Smooth muscle cell (in vitro differentiated cells): Measurements from ENCODE around the gene UBIAD1. TPM values are rescaled to one million over a fixed set of nuclear protein-coding genes. Genes with fewer than 3 reads are reported as not detected.

ENCODE experiments used
- DNase-seq: peaks from one replicate; lab custom pipeline; 2025; ENCODE audit not compliant: unreplicated experiment; lab: John Stamatoyannopoulos, UW
- H2AFZ ChIP-seq: fragments of 200-600 bp; sonication (generic); 2 replicates; pipeline ENCODE4 v1.6.0; 2016; ENCODE audit warnings: antibody characterized with exemption, low read depth, mild to moderate bottlenecking
- H3F3A ChIP-seq: fragments of 200-600 bp; sonication (generic); 2 replicates; pipeline ENCODE4 v1.6.0; 2017; ENCODE audit warnings: antibody characterized with exemption, low read depth
- H3K27ac ChIP-seq: fragments of 200-600 bp; sonication (generic); 2 replicates; pipeline ENCODE4 v1.5.1; 2016; ENCODE audit warnings: low read depth, mild to moderate bottlenecking
- H3K27me3 ChIP-seq: fragments of 200-600 bp; sonication (generic); 2 replicates; pipeline ENCODE4 v1.6.1; 2016; ENCODE audit warnings: low read depth, mild to moderate bottlenecking
- H3K36me3 ChIP-seq: fragments of 200-600 bp; sonication (generic); 2 replicates; pipeline ENCODE4 v1.5.1; 2016; ENCODE audit warnings: low read depth
- H3K4me1 ChIP-seq: fragments of 200-600 bp; sonication (generic); 2 replicates; pipeline ENCODE4 v1.5.1; 2016; ENCODE audit warnings: low read depth
- H3K4me2 ChIP-seq: fragments of 200-600 bp; sonication (generic); 2 replicates; pipeline ENCODE4 v1.6.0; 2016; ENCODE audit warnings: mild to moderate bottlenecking
- H3K4me3 ChIP-seq: fragments of 200-600 bp; sonication (generic); 2 replicates; pipeline ENCODE4 v1.5.1; 2016; ENCODE audit warnings: mild to moderate bottlenecking
- H3K79me2 ChIP-seq: fragments of 200-600 bp; sonication (generic); 2 replicates; pipeline ENCODE4 v1.6.0; 2016; ENCODE audit warnings: low read depth, mild to moderate bottlenecking
- H3K9ac ChIP-seq: fragments of 200-600 bp; sonication (generic); 2 replicates; pipeline ENCODE4 v1.6.0; 2016; ENCODE audit warnings: low read depth
- H3K9me3 ChIP-seq: fragments of 200-600 bp; sonication (generic); replicated peaks from 2 replicates; pipeline ENCODE4 v1.5.1; 2016; ENCODE audit warnings: low read depth
- H4K20me1 ChIP-seq: fragments of 200-600 bp; sonication (generic); 2 replicates; pipeline ENCODE4 v1.6.0; 2016; ENCODE audit warnings: low read depth
- WGBS: methylation state at CpG from one replicate; pipeline ENCODE4 v1.1.7; 2016; ENCODE audit warnings: low lambda C conversion rate; 5-methylcytosine and 5-hydroxymethylcytosine counted together
- polyA plus RNA-seq: library from polyadenylated mRNA; unstranded; fragments of >200 nt; fragmentation: Nextera tagmentation; extraction: Ambion mirVana; gene quantifications from 2 replicates; pipeline ENCODE4 v1.2.1, GENCODE V29; 2016
- total RNA-seq: library from RNA; depleted of rRNA; stranded (reverse); fragments of >200 nt; gene quantifications from 2 replicates; pipeline ENCODE4 v1.2.3, GENCODE V29; 2014
- TF ChIP-seq, protein P1 (sequence below): fragments of 200-600 bp; sonication (generic); IDR thresholded peaks from 2 replicates; pipeline ENCODE4 v1.5.1; 2017; ENCODE audit warnings: borderline replicate concordance, mild to moderate bottlenecking, antibody characterized with exemption; ENCODE audit not compliant: insufficient read depth, poor library complexity, severe bottlenecking

The UBIAD1 gene
- total and polyA plus RNA-seq, 2 experiments from 2014 or later = 5.8 to 7.9 TPM

DNA sequence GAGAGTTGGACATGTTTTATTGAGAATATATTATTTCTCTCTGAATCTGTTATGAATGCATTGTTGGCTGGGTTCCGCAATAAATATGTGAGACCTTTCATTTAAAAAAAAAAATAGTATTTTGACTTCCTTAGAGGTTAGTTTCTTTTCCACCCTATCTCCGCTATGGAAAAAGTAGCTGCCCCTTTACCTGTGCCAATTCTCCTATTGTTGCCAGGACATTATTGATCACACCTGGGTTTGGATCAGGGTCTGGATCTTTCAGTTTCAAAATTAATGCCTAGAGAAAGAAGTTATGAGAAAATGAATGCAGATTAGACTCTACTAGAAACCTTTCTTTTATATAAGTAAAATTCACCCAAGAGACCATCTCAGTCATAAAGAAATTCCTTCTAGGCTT, 39.8 kb upstream of the UBIAD1 start:
- no peak for DNase-seq
- Histone ChIP-seq H3K27me3 (no peaks in the 10 kb centered on the region), H3K4me1 (no peaks in the 10 kb centered on the region), H3K79me2 (no peaks in the 10 kb centered on the region), H3K36me3 (peaks cover 18% of the 10 kb centered on the region), H2AFZ (no peak overlapping the region), H3K4me2 (no peak overlapping the region), H3K4me3 (no peak overlapping the region), H3F3A (no peaks in the 10 kb centered on the region), H3K9ac (no peak overlapping the region), H3K27ac (no peak overlapping the region), H4K20me1 (no peaks in the 10 kb centered on the region), H3K9me3 (no peaks in the 10 kb centered on the region)
- WGBS = 97% methylated on average over 2 of the region's 2 CpGs
- TF ChIP-seq, protein P1, sequence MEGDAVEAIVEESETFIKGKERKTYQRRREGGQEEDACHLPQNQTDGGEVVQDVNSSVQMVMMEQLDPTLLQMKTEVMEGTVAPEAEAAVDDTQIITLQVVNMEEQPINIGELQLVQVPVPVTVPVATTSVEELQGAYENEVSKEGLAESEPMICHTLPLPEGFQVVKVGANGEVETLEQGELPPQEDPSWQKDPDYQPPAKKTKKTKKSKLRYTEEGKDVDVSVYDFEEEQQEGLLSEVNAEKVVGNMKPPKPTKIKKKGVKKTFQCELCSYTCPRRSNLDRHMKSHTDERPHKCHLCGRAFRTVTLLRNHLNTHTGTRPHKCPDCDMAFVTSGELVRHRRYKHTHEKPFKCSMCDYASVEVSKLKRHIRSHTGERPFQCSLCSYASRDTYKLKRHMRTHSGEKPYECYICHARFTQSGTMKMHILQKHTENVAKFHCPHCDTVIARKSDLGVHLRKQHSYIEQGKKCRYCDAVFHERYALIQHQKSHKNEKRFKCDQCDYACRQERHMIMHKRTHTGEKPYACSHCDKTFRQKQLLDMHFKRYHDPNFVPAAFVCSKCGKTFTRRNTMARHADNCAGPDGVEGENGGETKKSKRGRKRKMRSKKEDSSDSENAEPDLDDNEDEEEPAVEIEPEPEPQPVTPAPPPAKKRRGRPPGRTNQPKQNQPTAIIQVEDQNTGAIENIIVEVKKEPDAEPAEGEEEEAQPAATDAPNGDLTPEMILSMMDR = no peak

DNA sequence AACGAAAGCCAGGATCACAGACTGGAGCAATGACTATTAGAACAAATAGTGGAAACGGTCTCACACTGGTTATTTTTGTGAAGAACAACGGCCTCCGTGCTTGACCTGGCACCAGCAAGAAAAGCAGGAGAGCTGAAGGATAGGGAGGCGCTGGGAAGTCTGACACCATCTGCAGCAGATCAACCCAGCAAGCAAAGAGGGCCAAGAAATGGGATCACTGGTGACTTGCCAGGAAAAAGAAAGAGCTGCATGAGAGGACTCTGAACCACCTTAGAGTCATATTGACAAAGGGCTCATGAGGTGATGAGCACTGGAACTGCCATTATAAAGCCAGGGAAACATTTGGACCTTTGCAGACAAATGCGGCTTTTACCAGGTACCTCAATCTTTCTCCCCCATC, 35.6 kb upstream of the UBIAD1 start:
- no peaks in the 10 kb centered on the region for H3K9me3 ChIP-seq
- H3K27ac ChIP-seq = no peak overlapping the region
- H3K27me3 ChIP-seq = no peaks in the 10 kb centered on the region
- no peaks in the 10 kb centered on the region for H3F3A ChIP-seq
- H3K9ac ChIP-seq = no peak overlapping the region
- H3K4me2 ChIP-seq = no peak overlapping the region
- TF ChIP-seq, protein P1 = no peak
- H3K79me2 ChIP-seq = no peaks in the 10 kb centered on the region
- DNase-seq = no peak
- peaks cover 18% of the 10 kb centered on the region for H3K36me3 ChIP-seq
- H3K4me3 ChIP-seq = no peak overlapping the region
- WGBS = 98% methylated on average over 6 of the region's 6 CpGs
- H3K4me1 ChIP-seq = no peaks in the 10 kb centered on the region
- peaks cover 3% of the 10 kb centered on the region for H4K20me1 ChIP-seq
- H2AFZ ChIP-seq = no peak overlapping the region

DNA sequence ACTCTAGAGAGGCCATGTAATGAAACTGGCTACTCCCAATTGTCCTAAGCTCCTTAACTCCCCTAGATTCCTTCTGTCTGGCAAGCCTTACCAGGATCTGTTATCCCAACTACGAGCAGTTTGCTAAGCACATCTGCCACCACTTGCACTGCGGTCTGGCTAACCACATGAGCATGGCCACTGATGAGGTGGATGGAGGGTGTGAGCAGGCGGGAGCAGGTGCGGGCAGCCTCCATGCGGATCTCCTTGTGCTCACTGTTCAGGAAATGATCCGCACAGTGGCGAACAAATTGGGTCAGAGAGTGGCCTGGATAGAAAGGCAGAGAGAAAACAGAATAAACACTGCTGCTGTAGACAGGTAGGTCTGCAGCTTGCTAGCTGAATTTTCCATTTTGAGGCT, 34.7 kb upstream of the UBIAD1 start:
- Histone ChIP-seq H4K20me1 (peaks cover 3% of the 10 kb centered on the region), H3K4me2 (no peak overlapping the region), H3K4me3 (no peak overlapping the region), H3K27ac (no peak overlapping the region), H3K79me2 (no peaks in the 10 kb centered on the region), H3K27me3 (no peaks in the 10 kb centered on the region), H3K9me3 (no peaks in the 10 kb centered on the region), H3F3A (no peaks in the 10 kb centered on the region), H3K4me1 (no peaks in the 10 kb centered on the region), H3K9ac (no peak overlapping the region), H3K36me3 (peaks cover 18% of the 10 kb centered on the region), H2AFZ (no peak overlapping the region)
- 95% methylated on average over 7 of the region's 7 CpGs for WGBS
- no peak for DNase-seq
- TF ChIP-seq, protein P1 = no peak

DNA sequence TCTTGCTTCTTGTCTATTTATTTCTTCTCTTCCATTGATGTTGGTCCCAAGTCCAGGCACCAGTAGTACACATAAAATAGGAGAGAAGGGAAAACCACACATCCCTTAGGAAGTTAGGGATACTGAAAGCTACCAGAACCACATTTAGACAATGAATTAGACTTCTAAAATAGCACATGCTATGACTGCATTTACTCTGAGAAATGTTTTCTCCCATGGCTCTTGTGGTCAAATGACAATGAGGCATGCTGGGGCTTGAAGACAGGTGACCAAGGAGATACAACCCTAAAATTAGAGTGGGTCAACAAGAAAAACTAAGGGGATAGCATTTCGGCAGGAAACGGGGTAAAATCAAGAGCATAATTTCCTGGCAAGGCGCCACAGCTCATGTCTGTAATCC, 27.8 kb upstream of the UBIAD1 start:
- no peak overlapping the region for H3K4me2 ChIP-seq
- no peak for DNase-seq
- no peaks in the 10 kb centered on the region for H3K27me3 ChIP-seq
- no peak overlapping the region for H2AFZ ChIP-seq
- H3K79me2 ChIP-seq = no peaks in the 10 kb centered on the region
- H3K4me3 ChIP-seq = no peak overlapping the region
- no peaks in the 10 kb centered on the region for H3K9me3 ChIP-seq
- no peaks in the 10 kb centered on the region for H3F3A ChIP-seq
- H3K36me3 ChIP-seq = peaks cover 13% of the 10 kb centered on the region
- no peak overlapping the region for H3K27ac ChIP-seq
- TF ChIP-seq, protein P1 = no peak
- 93% methylated on average over 3 of the region's 3 CpGs for WGBS
- no peaks in the 10 kb centered on the region for H3K4me1 ChIP-seq
- H4K20me1 ChIP-seq = peaks cover 3% of the 10 kb centered on the region
- H3K9ac ChIP-seq = no peak overlapping the region
